CD4-positive, alpha-beta T cell treated with Interleukin-6 for 4 hours (primary cell): ENCODE results near the gene UGT2B17.
"Not testable (repeated sequence)": the region's sequence is repeated elsewhere in the genome, so short reads cannot be mapped to it uniquely, and the experiment has no call there.

Experiments
- DNase-seq: peaks from one replicate; pipeline ENCODE4 v3.0.0-alpha.2; 2020; ENCODE audit warnings: mixed read lengths

Gene UGT2B17

GRCh38 chr4:68576272-68577125 lies at the start of gene UGT2B17:
Gene UGT2B17 (minus strand): TSS chr4:68576322. CDS start chr4:68568484, 7,838 bp downstream.
- DNase-seq, result no peak

GRCh38 chr4:68622731-68623130 lies 46.6 kb upstream of the UGT2B17 start:
- not testable (repeated sequence) for DNase-seq

DNA sequence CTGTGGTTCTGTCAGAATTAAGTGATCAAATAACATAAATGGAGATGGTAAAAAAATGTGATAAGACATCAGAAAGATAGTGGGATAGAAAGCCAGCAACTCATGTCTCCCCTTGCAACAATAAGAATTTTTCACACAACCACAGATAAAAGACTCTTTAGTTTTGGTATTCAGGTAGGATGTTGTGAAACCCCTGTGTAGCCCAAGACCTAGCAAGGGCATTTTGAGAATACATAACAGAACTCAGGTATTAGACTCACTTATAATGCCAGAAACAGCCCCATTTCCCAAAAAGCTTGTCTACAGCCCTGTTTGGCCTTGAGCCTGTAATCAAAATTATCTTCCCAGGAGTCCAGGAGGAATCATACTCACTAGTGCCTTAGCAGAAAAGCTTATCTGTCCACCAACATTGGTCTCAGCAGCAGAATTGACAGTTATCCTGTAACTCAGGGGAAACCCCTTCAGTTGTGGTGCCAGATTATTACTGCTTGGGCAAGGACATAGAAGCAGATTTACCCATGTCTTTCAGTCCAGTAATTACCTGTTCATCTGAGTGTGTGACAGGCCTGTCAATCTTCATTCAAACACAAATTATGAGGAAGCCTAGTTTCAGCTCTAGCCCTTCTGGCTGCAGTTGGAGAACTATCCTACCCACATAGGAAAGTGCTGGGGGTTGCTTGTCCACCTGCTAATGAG lies 41.0 kb upstream of the UGT2B17 start:
- no peak for DNase-seq

DNA sequence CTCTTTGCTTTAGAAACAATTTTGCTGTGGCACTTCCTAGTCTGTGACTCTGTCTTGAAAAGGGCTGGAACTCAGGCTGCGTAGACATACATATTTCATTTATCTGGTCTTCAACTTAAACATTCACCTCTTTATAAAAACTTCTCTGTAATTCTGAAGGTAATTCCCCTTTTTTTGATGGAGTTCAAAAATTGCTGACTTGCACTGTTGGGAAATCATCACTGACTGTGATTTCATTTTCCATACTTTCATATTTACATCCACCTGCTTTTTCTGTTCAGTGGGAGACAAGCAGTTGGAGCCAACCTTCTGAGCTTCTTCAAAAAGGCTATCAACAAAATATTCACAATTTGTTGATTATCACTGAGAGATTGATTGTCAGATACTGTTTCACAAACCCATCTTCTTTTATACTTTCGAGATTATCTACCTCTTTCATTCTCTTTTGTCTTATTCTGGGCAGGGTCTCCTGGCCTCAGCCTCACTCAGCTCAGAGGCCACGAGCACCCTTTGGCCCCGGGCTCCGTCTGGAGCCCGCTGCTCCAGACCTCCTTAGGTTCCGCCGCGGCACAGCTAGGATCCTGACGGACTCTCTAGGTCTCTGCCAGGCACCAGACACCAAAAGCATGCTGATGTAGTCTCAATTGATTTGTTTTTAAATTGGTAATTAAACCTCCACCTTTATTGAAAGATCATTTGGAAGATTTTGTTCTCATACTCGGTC lies 39.7 kb upstream of the UGT2B17 start:
- DNase-seq, result no peak

- DNase-seq, result no peak
Measured at GRCh38 chr4:68613752-68614151, 37.6 kb upstream of the UGT2B17 start.

GRCh38 chr4:68606240-68606639 lies 30.1 kb upstream of the UGT2B17 start:
- DNase-seq, result no peak

DNA sequence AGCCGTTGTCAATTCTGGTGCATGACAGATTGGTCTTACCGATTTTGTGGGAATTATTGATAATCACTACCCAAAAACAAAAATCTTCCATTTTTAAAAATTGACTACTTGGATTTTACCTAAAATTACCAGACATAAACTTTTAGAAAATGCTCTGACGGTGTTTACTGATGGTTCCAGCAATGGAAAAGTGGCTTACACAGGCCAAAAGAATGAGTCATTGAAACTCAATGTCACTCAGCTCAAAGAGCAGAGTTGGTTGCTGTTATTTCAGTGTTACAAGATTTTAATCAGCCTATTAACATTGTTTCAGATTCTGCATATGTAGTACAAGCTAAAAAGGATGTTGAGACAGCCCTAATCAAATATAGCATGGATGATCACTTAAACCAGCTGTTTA lies 23.0 kb upstream of the UGT2B17 start:
- DNase-seq, result no peak

GRCh38 chr4:68597482-68597881 lies 21.4 kb upstream of the UGT2B17 start:
- no peak for DNase-seq

- DNase-seq, result no peak
Measured at GRCh38 chr4:68594678-68595077, 18.6 kb upstream of the UGT2B17 start.

DNA sequence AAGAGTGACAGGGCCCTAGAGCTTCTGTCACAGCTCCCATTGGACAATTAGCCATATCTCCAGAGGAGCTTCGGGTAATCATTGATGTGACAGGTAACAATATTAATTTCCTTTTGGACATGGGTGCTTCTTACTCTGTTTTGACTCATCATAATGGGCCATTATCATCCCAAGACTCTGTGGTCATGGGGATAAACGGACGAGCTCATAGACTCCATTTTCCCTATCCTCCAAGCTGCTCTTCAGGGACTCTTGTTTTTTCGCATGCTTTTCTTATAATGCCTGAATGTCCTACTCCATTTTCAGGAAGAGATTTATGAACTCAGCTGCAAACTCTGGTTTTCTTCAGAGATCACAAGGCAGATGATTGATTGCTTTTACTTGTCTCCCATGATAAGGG lies 17.0 kb upstream of the UGT2B17 start:
- no peak for DNase-seq

DNA sequence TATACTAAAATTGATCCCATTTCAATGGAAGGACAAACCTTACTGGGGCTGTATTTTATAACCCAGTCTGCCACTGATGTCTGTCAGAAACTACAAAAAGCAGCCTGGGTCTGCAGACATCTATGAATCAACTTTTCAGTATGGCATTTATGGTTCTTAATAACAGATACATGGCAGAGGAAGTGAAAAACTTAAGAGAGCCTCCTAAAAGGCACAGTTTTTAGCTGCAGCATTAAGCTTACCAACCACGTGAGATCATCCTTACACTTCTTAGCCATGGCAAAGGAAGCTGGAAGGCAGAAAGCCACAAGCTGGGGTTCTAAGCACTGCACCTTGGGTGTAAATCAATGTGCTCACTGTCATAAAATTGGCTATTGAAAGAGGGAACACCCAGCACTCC lies 16.6 kb upstream of the UGT2B17 start:
- no peak for DNase-seq

- no peak for DNase-seq
Measured at GRCh38 chr4:68591204-68591603, 15.1 kb upstream of the UGT2B17 start.

DNA sequence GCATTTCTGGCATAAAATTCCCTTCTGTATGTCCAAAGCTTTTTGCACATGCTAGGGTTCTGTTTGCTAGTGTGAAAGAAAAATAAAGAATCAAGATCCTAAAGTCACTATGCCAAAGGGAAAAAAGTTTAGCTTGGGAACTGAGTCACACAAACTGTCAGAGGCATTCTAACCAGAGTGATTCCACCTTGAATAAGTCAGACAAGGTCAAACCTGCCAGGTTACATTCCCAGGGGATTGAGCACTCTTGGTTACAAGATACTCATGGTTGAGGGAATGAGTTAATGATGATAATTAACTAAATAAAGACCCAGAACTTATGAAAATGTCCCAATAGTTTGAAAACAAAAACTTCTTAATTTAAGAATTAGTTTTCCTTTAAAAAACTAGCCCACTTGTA lies 13.7 kb upstream of the UGT2B17 start:
- DNase-seq, result no peak

GRCh38 chr4:68582339-68582717 lies 6.2 kb upstream of the UGT2B17 start:
- no peak for DNase-seq

- DNase-seq, result no peak
Measured at GRCh38 chr4:68581383-68582338, 5.5 kb upstream of the UGT2B17 start.

GRCh38 chr4:68577590-68577989 lies 1.5 kb upstream of the UGT2B17 start:
- DNase-seq, result no peak

DNA sequence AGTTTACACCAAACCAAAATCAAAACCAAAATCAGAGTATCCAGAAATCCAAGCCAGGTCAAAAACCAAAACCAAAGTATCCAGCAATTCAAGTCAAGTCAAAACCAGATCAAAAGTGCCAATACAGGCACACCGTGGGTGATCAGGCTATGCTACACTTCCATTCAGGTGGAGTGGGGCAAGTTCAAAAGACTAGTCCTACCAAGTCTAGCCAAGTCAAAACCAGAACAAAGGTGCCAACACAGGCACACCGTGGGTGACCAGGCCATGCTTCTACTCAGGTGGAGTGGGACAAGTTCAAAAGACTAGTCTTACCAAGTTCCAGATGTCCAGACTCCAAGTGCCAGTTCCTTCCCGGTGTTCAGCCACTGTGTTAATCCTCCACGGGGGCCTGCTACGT lies 486 bp downstream of the UGT2B17 start:
- not testable (repeated sequence) for DNase-seq

- DNase-seq, result no peak
Measured at GRCh38 chr4:68575081-68575480, 1.0 kb downstream of the UGT2B17 start.

DNA sequence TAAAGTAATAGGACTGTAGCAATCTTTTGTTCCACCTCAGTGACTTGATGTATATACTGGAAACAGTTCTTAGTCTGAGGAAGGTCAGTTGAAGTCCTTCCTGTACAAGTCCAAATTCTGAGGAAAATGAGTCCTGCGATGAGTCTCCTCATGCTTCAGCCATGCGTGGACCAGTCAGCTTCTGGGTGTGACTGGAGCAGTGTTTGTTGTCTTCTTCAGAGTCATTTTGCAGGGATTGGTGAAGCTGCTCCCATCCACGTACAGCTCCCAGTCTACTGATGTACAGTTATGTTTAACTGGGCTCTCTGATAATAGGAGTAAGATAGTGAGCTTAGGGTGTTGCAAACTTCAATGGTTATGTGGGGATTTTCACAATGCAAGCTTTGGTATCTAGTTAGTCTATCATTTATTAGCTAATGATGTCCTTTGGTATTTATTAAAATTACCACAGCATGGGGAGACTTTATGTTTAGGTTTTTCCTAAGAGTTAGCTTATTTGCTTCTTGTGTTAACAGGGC lies 3.4 kb downstream of the UGT2B17 start:
- no peak for DNase-seq

GRCh38 chr4:68570122-68570507 lies 6.0 kb downstream of the UGT2B17 start:
- DNase-seq, result no peak

- no peak for DNase-seq
Measured at GRCh38 chr4:68569466-68570121, 6.5 kb downstream of the UGT2B17 start.

DNA sequence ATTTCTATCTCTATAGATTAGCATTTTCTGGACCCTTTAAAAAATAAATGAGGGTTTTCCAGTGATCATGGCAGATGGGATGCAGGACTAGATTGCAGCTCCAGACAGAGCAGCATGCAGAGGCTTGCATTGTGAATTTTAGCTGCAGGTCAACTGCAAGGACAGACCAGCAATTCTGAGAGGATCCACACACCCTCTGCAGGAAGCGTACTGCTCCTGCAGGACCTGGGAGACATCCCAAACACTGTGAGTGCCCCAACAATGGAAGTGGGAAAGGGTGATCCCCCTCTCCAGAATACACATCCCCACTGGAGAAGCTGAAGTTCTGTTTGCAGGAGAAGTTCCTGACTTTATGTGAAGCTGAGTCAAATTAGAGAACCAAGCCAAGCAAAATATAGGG lies 7.1 kb downstream of the UGT2B17 start:
- not testable (repeated sequence) for DNase-seq
